GM23248 (cell line): ENCODE measurements around the gene GMPR. TPM values are rescaled to one million over a fixed set of nuclear protein-coding genes. Genes with fewer than 3 reads are reported as not detected.

Experiments
- DNase-seq: peaks from one replicate; pipeline ENCODE4 v3.0.0-alpha.2; 2015
- H2AFZ ChIP-seq: fragments of 200-600 bp; sonication (generic); 2 replicates; pipeline ENCODE4 v1.6.1; 2016; ENCODE audit warnings: antibody characterized with exemption
- H3F3A ChIP-seq: fragments of 200-600 bp; sonication (generic); 2 replicates; pipeline ENCODE4 v1.6.1; 2016; ENCODE audit warnings: mild to moderate bottlenecking, antibody characterized with exemption, mixed run types; ENCODE audit not compliant: insufficient read depth
- H3K27ac ChIP-seq: fragments of 200-600 bp; sonication (generic); 2 replicates; pipeline ENCODE4 v1.5.1; 2016; ENCODE audit warnings: mild to moderate bottlenecking
- H3K27me3 ChIP-seq: fragments of 200-600 bp; sonication (generic); replicated peaks from 2 replicates; pipeline ENCODE4 v1.6.1; 2016; ENCODE audit warnings: mild to moderate bottlenecking; ENCODE audit not compliant: insufficient read depth
- H3K36me3 ChIP-seq: fragments of 200-600 bp; sonication (generic); 2 replicates; pipeline ENCODE4 v1.6.1; 2016; ENCODE audit warnings: low read depth, mild to moderate bottlenecking
- H3K4me1 ChIP-seq: fragments of 200-600 bp; sonication (generic); 2 replicates; pipeline ENCODE4 v1.6.1; 2016; ENCODE audit warnings: mild to moderate bottlenecking; ENCODE audit not compliant: insufficient read depth
- H3K4me2 ChIP-seq: fragments of 200-600 bp; sonication (generic); one replicate; pipeline ENCODE4 v1.6.1; 2016; ENCODE audit warnings: mild to moderate bottlenecking; ENCODE audit not compliant: unreplicated experiment
- H3K4me3 ChIP-seq: fragments of 200-600 bp; sonication (generic); 2 replicates; pipeline ENCODE4 v1.5.1; 2016; ENCODE audit warnings: mild to moderate bottlenecking
- H3K79me2 ChIP-seq: fragments of 200-600 bp; sonication (generic); 2 replicates; pipeline ENCODE4 v1.6.1; 2016; ENCODE audit warnings: mild to moderate bottlenecking; ENCODE audit not compliant: insufficient read depth
- H3K9ac ChIP-seq: fragments of 200-600 bp; sonication (generic); 2 replicates; pipeline ENCODE4 v1.6.1; 2016; ENCODE audit warnings: mild to moderate bottlenecking
- H3K9me2 ChIP-seq: fragments of 200-600 bp; sonication (generic); 2 replicates; pipeline ENCODE4 v1.6.1; 2016; ENCODE audit warnings: mixed run types, mild to moderate bottlenecking, moderate library complexity; ENCODE audit not compliant: insufficient read depth
- H3K9me3 ChIP-seq: fragments of 200-600 bp; sonication (generic); one replicate; pipeline ENCODE4 v1.6.1; 2017; ENCODE audit warnings: low read depth
- H4K20me1 ChIP-seq: fragments of 200-600 bp; sonication (generic); 2 replicates; pipeline ENCODE4 v1.6.0; 2016; ENCODE audit not compliant: insufficient read depth
- EZH2 ChIP-seq: fragments of 200-600 bp; sonication (generic); IDR thresholded peaks from 2 replicates; pipeline ENCODE4 v1.6.1; 2018; ENCODE audit warnings: antibody characterized with exemption, mild to moderate bottlenecking; ENCODE audit not compliant: insufficient read depth, poor library complexity, severe bottlenecking
- EZH2phosphoT487 ChIP-seq: fragments of 200-600 bp; sonication (generic); IDR thresholded peaks from 2 replicates; pipeline ENCODE4 v1.6.1; 2018; ENCODE audit warnings: antibody characterized with exemption, moderate library complexity, mild to moderate bottlenecking, low read depth; ENCODE audit not compliant: insufficient read depth
- WGBS, 2 experiments: methylation state at CpG; one replicate each; pipeline ENCODE4 v1.1.6; 2015 to 2017; ENCODE audit warnings: low lambda C conversion rate in 2 of 2, low coverage in 1 of 2; ENCODE audit errors: missing lambda C conversion rate in 2 of 2; 5-methylcytosine and 5-hydroxymethylcytosine counted together
- in situ Hi-C: fragments of 300-500 bp; cut with MboI; formaldehyde crosslinking; loops from 2 replicates; pipeline ENCODE4 v1.15.0; 2020
- polyA plus RNA-seq: library from polyadenylated mRNA; unstranded; fragments of >200 nt; fragmentation: Nextera tagmentation; extraction: Ambion mirVana; gene quantifications from 2 replicates; pipeline ENCODE4 v1.2.1, GENCODE V29; 2016
- total RNA-seq: library from RNA; depleted of rRNA; stranded (reverse); fragments of >200 nt; shearing (Covaris generic); gene quantifications from 2 replicates; pipeline ENCODE4 v1.2.3, GENCODE V29; 2014

Gene GMPR
- total and polyA plus RNA-seq, 2 experiments from 2014 or later: 2.2 to 2.3 TPM

GRCh38 chr6:16306334-16306733 is 67.9 kb downstream of the GMPR start:
- Histone ChIP-seq H3K9me3 (no peaks in the 10 kb centered on the region), H3K27ac (no peak overlapping the region), H3K27me3 (no peaks in the 10 kb centered on the region), H4K20me1 (no peaks in the 10 kb centered on the region), H3K9ac (no peak overlapping the region), H3K4me1 (no peaks in the 10 kb centered on the region), H3K4me3 (no peak overlapping the region), H3K9me2 (no peaks in the 10 kb centered on the region), H3K4me2 (no peak overlapping the region), H3K36me3 (no peaks in the 10 kb centered on the region; the same call in 1 of the 2 replicates), H3K79me2 (no peaks in the 10 kb centered on the region), H3F3A (no peaks in the 10 kb centered on the region), H2AFZ (no peak overlapping the region)
- in situ Hi-C loops: no loop called here
- 97 to 100% methylated on average over 20 of the region's 20 CpGs for WGBS, 2 experiments
- no peak for TF ChIP-seq EZH2phosphoT487
- no peak for DNase-seq

- no peak overlapping the region for H3K27ac ChIP-seq
- H3F3A ChIP-seq: peaks cover 7% of the 10 kb centered on the region
- H3K4me2 ChIP-seq: no peak overlapping the region
- no peaks in the 10 kb centered on the region for H3K79me2 ChIP-seq
- H3K9ac ChIP-seq: no peak overlapping the region
- no peaks in the 10 kb centered on the region for H3K27me3 ChIP-seq
- H4K20me1 ChIP-seq: no peaks in the 10 kb centered on the region
- H3K4me3 ChIP-seq: no peak overlapping the region
- no peak overlapping the region for H2AFZ ChIP-seq
- no peaks in the 10 kb centered on the region for H3K9me2 ChIP-seq
- H3K9me3 ChIP-seq: no peaks in the 10 kb centered on the region
- TF ChIP-seq EZH2: no peak
- TF ChIP-seq EZH2phosphoT487: no peak
- WGBS, 2 experiments: 95 to 98% methylated on average over 6 of the region's 6 CpGs
- DNase-seq: no peak
- peaks cover 4% of the 10 kb centered on the region for H3K4me1 ChIP-seq
- in situ Hi-C loops: no loop called here
- no peaks in the 10 kb centered on the region; the same call in 1 of the 2 replicates for H3K36me3 ChIP-seq
Observed at GRCh38 chr6:16311763-16312162, 73.4 kb downstream of the GMPR start.

- Histone ChIP-seq H4K20me1 (no peaks in the 10 kb centered on the region), H3K4me1 (peaks cover 21% of the 10 kb centered on the region), H2AFZ (no peak overlapping the region), H3K9me3 (no peaks in the 10 kb centered on the region), H3F3A (peaks cover 25% of the 10 kb centered on the region), H3K4me2 (no peak overlapping the region), H3K36me3 (no peaks in the 10 kb centered on the region), H3K4me3 (no peak overlapping the region), H3K9me2 (no peaks in the 10 kb centered on the region), H3K27ac (no peak overlapping the region), H3K27me3 (no peaks in the 10 kb centered on the region), H3K9ac (no peak overlapping the region), H3K79me2 (no peaks in the 10 kb centered on the region)
- TF ChIP-seq EZH2 (no peak), EZH2phosphoT487 (no peak)
- in situ Hi-C loops: no loop called here
- DNase-seq: no peak
- WGBS, 2 experiments: 75 to 77% methylated on average over 9 of the region's 9 CpGs
Observed at GRCh38 chr6:16313732-16314131, 75.3 kb downstream of the GMPR start.

GRCh38 chr6:16314296-16314695 is 75.9 kb downstream of the GMPR start:
- Histone ChIP-seq H3F3A (peaks cover 30% of the 10 kb centered on the region), H3K79me2 (no peaks in the 10 kb centered on the region), H3K9ac (no peak overlapping the region), H3K27ac (no peak overlapping the region), H3K4me3 (no peak overlapping the region), H3K9me2 (no peaks in the 10 kb centered on the region), H2AFZ (no peak overlapping the region), H4K20me1 (no peaks in the 10 kb centered on the region), H3K36me3 (no peaks in the 10 kb centered on the region), H3K9me3 (no peaks in the 10 kb centered on the region), H3K4me1 (peaks cover 27% of the 10 kb centered on the region), H3K27me3 (no peaks in the 10 kb centered on the region), H3K4me2 (no peak overlapping the region)
- in situ Hi-C loops: no loop called here
- WGBS, 2 experiments: 68 to 74% methylated on average over 4 of the region's 4 CpGs
- no peak for DNase-seq
- TF ChIP-seq EZH2 (no peak), EZH2phosphoT487 (no peak)

GRCh38 chr6:16316741-16317251 is 78.4 kb downstream of the GMPR start:
- Histone ChIP-seq H2AFZ (no peak overlapping the region), H3K9me2 (no peaks in the 10 kb centered on the region), H3K27me3 (no peaks in the 10 kb centered on the region), H4K20me1 (no peaks in the 10 kb centered on the region), H3K36me3 (no peaks in the 10 kb centered on the region), H3K4me1 (peaks cover 48% of the 10 kb centered on the region), H3K4me3 (no peak overlapping the region), H3F3A (peaks cover 53% of the 10 kb centered on the region), H3K27ac (peak overlapping the region; percentile 98), H3K79me2 (0 out of 2 replicates have a peak, but pooled peaks cover under 1% of the 10 kb centered on the region), H3K9me3 (no peaks in the 10 kb centered on the region), H3K9ac (peak overlapping the region; percentile 35), H3K4me2 (no peak overlapping the region)
- no peak for TF ChIP-seq EZH2
- no peak for TF ChIP-seq EZH2phosphoT487
- peak; percentile 85 for DNase-seq
- WGBS, 2 experiments: 12 to 14% methylated on average over 7 of the region's 7 CpGs
- in situ Hi-C loops: no loop called here
